ENCODE data around the gene SREBF1.

Gene SREBF1

DNA sequence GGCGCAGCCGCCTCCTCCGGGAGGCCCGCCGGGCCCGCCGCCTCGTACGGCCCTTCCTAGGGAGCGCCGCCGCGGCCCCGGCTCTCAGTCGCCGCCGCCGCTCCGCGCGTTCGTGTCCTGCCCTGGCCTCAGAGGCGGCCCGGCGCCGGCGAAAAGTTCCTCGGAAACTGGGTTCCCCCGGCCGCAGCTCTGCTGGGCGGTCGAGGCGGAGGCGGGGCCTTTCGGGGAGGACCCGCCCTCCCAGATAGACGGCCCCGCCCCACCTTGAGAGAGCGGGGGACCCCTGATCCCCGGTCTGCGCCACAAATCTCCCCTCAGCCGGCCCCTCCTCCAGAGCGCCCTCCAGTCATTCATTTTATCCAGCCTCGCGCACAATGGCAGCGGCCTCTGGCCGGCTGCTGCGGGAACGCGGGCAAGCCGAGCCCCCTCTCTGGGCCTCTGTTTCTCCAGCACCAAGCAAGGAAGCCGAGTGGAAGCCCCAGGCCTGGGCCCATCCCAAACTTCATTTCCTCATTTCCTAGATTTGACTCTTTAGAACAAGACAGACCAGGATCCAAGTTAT, at the start of gene SREBF1:
Gene SREBF1 (minus strand): TSS at position 169 of the 562 bp plus-strand sequence. CDS start 169 bp downstream, outside the sequence.
- peak; percentile 85 for DNase-seq (ENCODE audit: low spot score)

DNA sequence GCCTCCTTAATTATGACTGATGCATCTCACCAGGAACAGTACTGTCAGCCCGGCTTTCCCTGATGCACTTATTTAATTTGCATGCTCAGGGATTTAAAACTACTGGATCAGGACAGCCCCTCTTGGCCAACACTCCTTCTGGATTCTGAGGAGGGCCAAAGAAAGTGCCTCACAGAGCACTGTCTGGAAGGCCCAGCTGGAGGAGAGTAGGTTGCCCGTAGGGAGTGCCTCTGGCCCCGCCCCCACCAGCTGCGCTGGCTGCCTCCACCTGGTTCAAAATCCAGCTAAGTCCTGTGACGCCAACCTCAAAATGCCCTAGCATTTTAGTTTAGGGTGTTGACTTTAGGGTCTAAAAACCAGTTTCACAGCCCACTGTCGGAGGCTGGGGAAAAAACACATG, 49.4 kb upstream of the SREBF1 start:
- DNase-seq (ENCODE audit: low spot score) = no peak

DNA sequence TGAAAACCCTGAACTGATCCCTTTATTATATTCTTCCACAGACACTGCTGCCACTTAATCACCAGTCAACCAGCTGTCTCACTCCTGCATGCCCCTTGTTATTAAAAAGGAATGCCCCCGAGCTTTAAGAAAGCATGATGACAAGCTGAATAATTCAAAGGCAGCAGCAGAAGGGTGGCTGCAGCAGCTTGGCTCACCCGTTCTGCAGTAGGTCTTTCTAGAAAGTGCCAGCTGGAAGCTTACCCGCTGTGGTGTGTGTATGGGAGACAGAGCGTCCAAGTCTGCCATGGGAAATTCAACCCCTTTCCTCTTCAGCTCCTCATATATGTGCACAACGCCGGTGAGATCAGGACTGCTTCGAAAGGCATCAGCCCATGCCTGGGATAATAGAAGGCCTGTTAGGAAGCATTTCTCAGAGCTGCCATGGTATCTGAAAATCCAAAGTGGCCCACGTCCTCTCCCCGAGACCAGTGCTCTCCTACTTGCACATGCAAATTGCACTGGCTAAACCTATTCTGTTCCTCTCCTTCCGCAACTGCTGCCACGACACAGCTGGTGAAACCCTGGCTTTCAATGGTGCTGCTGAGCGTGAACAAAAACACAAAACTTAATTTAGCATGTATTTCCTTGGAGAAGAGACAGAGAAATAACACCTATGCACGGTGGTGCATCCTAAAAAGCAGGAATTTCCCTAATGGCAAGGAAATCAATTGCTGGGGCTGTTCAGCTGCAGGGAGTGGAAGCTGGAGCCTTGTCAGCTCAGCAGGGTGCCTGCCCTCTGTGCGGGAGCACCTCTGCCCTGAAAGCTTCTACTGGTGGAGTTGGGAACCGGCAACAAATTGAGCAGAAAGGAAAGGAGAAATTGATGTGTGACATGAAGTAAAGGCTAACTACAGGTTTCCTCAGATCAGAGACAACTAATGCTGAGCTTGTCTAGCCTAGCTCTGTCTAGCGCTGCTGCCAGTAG, 47.9 kb upstream of the SREBF1 start:
- no peak for DNase-seq (ENCODE audit: low spot score)

DNA sequence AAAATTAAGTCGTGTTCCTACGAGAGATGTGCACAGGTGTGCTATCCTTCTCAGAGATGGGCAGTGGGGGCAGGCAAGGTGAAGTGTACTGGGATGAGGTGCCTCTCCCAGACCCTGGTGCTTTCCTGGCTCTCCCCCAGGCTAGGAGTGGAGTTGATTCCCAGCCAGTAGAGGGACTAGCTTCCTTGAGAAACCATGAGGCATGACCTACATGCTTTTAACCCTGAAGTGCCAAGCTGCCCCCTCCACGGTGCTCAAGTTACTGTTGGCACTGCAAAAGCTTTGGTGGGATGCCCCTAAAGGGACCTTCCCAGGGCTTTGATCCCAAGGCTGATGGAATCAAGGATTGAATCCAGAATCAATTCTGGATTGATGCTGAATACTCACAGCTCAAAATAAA, 47.0 kb upstream of the SREBF1 start:
- no peak for DNase-seq (ENCODE audit: low spot score)

DNA sequence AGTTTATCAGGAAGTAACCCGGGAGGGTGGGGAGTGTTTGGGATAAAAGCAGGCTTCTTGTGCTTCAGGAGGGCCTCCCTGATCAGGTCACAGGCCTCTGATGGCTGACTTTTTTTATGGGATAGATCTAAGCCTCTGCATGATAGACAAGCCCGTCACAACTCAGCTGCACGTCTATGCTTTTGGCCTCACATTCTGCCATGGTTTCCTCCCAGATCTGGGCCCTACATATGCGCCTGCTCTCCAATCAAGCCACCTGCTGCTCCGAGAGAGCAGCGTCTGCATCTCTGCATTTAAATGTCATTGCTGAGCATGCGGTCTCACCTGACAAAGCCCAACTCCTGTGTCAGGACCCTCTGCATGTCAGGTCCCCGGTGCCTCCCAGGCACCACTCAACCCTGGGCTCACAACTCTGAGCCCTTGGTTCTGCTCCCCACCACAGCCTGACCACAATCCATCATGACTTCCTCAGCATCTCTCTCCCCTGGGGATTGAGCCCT, 45.3 kb upstream of the SREBF1 start:
- no peak for DNase-seq (ENCODE audit: low spot score)

DNA sequence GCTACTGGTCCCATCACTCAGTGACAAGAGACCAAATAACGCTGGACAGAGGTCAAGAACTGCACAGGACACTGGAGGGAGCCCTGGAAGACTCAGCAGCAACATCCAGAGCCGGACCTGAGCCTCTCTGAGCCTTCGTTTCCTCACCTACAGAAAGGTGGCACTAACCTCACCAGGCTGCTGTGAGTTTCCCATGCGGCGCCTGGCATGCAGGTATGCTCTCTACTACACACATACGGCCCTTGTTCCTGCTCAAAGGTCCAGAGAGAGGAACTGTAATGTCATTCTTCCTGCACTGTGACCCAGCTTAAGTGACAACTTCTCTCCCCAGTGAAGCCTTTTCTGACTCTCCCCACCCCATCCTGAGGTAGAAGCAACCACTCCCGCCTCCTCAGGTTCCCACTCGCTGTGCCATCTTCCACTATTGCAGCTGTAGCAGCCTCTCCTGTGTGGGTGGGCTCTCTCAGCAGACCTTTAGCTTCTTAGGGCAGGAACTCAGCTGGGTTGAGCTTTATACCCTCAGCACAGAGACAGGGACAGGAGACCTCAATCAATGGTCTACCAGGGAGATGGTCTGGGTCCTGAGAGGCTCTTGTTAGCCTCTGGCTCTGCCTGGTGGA, 43.9 kb upstream of the SREBF1 start:
- DNase-seq (ENCODE audit: low spot score) = no peak

DNA sequence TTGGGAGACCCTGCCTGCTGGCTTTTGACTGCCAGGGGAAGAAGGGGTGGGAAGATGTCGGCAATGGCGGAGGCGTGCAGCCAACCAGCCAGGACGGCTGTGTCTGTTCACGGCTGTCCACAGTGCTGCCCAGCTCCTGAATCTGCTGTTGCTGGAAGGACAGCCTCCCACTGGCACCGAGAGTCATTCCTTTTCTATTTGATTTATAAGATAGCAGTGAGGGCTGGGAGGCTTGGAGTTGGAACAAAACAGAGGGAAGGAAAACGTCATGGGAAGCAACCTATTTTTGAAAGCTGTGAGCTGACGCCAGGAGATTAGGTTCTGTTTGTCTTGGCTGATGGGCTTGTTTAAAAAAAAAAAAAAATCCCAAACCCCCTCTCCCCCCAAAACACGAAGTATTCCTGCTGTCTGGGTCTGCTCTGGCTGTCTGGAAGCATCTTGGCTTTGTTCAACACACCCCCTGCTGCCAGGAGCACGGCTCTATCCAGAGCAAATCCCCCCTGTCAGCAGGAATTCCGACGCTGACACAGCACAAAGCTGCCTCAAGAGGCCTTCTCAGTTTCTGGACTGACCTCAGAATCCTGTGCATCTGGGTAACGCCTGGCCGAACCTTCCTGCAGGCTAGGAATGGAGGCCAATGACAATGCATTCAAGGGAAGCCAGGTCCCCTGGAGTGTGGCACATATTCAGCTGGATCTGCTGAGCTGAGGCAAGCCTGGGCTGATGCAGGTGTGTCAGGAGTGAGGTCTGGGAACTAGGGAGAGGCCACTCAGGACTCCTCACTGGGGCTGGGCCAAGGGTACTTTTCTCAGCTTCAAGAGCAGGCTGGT, 41.0 kb upstream of the SREBF1 start:
- no peak for DNase-seq (ENCODE audit: low spot score)

DNA sequence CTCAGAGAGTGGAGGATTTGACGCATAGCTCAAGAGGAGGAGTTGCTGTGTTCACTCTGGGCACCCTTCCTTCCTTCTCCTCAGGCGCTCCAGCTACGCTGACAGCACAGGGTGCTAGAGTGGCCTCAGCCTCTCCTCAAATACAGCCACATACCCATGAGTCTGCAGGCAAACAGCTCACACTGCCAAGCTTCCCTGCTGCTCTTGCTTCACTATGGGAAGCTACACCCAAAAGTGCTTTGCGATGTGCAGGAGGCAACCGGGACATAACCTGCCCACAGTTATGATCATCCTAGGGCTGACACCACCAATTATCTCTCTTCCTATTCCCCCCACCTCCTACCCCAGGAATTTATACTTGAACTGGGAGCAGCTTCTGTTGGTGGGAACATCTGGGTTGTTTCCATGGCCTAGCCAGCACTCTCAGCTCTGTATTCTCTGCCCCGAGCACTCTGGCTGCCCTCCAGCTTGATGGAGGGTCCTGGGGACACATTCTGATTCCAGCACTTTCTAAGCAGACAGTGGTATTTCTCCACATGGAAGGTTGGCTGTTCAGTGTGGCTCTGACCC, 40.3 kb upstream of the SREBF1 start:
- no peak for DNase-seq (ENCODE audit: low spot score)

DNA sequence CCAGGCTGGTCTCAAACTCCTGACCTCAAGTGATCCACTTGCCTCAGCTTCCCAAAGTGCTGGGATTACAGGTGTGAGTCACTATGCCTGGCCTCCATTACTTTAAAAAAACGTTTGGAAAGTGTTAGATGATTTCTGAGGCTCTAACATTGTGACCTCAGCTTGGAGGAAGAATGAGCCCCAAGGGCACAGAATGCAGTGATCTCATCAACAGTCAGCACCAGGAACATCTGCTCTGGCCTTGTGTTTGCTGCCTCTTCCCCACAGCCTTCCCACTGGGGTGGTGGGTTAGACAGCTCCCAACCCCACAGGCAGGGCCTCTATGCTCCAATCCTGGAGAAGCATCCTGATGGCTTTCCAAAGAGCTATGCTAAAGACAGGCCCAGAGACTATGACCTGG, 37.7 kb upstream of the SREBF1 start:
- DNase-seq (ENCODE audit: low spot score) = no peak

DNA sequence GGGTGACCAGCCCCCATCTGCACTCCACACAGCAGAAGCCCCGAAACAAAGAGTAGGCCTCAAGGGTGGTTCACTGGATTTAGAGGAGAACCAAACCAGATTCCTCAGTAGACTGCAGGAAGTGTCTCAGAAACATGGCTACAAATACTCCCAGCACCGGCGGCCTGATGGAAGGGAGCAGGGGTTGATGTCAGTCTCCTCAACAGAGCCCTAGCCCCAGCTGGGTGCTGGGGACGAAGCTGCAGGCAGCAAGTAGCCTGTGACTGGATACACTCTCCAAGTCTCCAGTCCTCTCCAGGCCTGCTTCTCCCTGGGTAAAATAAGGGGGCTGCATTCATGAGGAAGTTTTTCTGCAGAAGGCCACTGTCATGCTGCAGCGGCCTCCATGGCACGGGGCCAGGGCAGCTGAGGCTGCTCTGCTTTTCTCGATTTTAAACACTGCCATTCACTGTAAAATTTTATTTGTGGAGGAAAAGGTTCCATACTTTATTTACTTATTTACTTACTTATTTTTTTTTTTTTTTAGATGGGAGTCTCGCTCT, 36.7 kb upstream of the SREBF1 start:
- DNase-seq (ENCODE audit: low spot score) = no peak

DNA sequence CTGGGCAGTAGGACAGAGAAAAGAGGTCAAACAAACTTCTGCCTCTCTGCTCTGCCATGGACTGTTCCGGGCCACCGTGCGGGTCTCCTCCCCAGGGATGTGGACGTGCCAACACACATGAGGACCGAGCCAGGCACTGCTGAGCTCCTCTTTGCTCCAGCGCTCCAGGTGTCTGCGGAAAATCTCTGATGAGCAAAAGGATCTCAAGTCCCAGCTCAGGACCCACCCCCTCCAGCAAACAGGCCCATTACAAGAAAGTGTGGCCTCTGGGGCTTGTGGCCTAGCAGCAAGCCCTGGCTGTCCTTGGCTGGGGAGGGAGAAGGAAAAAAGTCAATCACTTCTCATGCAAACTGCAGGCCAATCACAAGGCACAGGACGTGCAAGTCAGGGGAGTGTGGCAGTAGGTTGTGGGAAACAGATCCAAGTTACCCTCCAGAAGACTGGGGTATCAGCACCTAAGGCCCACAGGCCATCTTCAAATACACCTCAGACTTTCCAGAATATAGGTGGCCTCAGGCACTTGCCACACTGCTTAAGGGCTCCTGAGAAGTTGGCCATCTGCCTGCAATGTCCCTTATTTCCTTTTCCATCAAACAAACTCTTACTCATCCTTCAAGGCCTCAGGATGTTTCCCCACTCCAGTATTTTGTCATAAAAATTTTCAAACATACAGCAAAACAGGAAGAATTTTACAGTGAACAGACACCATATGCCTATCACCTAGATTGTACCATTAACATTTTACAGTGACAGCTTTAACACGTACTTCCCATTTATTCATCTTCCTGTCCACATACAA, 36.0 kb upstream of the SREBF1 start:
- no peak for DNase-seq (ENCODE audit: low spot score)

DNA sequence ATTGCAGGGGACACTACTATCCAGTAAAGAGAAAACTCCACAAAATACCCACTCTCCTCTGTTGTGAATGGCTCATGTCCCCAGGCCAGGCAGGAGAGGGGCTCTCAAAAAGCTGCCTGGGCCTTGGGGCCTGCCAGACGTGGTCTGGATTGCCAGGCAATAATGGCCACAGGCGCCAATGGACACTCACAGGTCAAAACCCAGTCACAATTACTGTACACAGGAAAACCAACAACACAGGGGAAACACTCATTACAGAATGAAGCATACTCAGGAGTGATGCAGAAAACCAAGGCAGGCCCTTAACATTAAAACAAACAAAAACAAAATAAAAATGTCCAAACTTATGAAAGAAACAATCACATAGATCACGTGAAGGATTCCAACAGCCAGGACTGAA, 35.1 kb upstream of the SREBF1 start:
- no peak for DNase-seq (ENCODE audit: low spot score)

DNA sequence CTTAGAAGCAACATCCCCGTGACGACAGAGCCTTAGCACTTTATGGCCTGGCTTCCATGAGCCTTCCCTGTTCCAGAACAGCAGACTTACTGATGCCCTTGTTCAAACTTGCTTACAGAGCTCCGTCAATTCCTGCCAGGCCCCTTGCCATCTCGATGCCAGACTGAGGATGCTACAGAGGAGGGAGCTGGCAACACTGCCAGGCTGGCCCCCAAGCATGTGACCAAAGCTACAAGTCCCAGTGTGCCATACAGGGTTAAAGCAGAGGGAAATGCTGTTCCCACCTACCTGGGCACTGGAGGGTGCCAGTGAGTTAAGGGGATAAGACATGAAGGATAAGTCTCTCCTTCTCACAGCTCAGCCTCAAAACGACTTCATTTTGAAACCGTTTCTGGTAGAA, 33.5 kb upstream of the SREBF1 start:
- no peak for DNase-seq (ENCODE audit: low spot score)

DNA sequence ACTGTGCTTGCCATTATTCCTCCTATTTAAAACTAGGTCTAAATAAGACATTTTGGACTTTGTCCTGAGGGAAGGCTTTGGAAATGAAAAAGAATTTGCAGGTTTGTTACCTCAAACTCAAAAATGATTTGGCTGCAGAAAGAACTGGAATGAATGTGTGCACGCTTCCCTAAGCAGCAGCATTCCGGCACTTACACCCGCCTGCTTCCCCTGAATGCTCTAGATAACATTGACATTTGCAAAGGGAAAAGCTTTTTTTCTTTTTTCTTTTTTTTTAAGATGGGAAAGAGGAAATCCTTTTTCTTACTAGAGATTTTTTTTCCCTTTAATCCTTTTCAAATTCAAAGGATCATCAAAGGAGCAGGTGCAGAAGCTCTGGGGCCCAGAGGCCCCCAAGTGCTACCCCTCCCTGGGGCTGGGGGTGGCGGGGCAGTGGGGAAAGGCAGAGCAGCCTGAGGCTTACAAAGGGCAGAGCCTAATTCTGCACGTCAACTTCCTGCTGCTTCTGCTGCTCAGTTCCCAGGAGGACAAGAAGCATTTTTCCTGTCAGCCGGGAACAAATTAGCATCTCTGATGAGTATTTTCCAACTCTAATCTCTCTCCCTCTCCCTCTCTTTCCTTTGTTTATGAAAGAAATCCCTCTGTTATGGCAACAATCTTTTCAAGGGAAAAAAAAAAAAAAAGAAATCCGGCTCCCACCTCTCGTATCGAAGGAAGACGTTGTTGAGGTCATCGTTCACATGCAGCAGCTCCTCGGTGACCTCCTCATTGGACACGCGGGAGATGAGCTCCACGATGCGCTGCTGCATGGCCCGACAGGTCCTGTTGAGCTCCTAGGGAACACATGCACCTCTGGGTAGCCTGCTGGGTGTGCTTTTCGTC, 32.1 kb upstream of the SREBF1 start:
- no peak for DNase-seq (ENCODE audit: low spot score)

DNA sequence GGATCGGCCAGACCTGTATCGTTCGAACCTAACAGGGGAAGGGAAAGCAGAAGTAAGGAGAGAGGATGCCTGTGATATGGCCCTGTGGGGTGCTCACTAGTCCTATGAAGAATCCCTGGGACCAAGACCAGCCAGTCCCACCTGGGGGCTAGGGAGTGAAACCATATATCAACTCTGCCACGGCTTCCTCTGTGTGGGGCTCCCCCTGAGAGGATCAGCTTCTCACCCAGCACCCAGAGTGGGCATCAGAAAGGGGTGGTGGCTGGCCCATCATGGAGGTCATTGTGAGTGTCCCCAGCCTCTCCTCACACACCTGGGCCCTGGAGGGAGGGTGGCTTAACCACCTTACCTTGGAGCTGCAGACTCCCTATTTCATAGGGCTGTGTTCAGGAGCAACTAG, 30.1 kb upstream of the SREBF1 start:
- no peak for DNase-seq (ENCODE audit: low spot score)

DNA sequence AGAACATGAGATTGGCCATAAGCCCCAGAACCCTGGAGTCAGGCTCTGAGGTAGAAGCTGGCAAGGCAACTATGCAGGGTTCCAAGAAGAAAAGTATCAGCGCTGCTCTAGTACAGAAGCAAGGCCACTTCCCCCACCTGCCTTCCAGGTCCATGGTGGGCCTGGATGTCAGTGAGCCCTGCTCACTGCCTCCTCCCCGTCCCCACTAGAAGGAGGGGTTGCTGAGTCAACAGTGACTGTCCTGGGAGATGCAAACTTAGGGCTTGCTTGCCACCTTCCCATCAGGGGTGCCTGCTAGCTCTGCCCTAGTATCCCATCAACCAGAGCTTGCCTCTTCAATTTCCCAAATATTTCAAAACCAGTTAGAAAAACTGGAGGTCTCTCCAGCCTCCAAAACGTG, 29.6 kb upstream of the SREBF1 start:
- no peak for DNase-seq (ENCODE audit: low spot score)

DNA sequence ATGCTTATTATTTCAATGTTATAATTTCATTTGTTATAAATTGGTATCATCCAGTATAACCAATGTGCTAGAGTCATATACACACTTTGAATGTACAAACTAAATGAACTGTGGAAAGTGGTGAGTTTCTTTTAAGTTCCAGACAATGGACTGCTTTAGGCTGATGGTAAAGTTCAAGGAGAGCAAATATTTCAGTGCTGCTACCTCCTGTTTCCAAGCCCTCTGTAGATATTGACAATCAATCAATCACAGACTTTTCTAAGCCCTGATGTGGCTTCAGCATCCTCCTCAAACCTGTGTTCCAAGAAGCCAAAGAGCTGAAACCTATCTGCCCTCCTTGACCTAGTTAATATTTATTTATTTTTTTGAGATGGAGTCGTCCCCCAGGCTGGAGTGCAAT, 28.2 kb upstream of the SREBF1 start:
- DNase-seq (ENCODE audit: low spot score) = no peak

DNA sequence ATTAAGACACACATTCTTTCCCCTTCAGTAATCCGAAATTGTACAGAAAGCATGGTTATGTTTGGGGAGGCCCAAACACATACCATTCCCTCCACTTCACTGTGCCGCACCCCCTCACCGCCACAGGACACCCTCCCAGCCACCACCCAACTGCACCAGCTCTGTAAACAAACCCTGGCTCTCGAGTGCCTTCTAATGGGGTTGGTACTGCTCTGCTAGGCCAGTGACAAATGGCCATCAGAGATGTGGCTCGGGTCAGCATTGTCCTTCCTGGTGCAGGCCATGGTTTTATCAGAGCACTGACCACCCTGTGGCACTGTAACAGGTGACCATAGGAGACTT, 24.0 kb upstream of the SREBF1 start:
- no peak for DNase-seq (ENCODE audit: low spot score)

DNA sequence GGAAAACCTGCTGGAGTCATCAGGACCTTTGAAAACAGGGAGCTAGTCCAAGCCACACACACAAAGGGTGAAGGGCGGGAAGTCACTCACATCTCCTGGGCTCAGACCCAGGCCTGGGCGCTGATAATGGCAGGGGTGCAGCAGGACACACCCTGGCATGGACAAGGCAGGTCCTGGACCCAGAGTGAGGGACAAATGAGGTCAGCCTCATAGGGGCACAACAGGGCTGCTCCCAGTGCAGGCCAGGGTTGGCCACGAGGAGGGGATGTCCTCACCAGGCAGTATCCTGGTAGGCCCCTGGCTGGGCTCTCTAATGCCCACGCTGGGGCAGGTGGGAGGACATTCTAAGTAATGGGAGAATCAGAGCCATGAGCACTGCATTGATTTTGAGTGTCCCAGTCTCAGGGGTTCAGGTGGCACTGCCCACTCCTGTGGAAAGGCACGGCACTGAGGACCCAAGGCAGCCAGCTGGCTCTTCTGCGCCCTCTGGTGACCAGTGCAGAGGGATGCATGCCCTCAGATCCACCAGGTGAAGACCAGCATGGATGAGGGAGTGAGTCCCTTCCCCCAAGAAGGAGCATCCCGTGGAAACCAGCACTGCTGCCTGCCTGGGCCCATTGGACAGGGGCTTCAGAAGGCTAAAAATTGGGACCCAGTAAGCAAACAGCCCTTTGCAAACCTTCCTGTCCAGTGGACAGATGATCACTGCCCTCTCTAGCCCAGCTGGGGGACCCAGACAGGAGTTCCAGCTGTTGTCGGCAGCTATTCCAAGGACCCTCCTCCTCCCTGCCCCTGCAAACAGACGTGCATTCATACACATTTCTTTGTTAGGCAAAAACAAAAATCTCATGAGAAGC, 23.4 kb upstream of the SREBF1 start:
- DNase-seq (ENCODE audit: low spot score) = peak; percentile 88

Measured in hematopoietic multipotent progenitor cell treated with erythropoietin and hydrocortisone succinate and interleukin-3 and kit ligand, for 17 days (in vitro differentiated cells).